A549 (cell line): ENCODE data around the gene PIGX. TPM values are rescaled to one million over a fixed set of nuclear protein-coding genes. Genes with fewer than 3 reads are reported as not detected.
"Not testable (repeated sequence)": the region's sequence is repeated elsewhere in the genome, so short reads cannot be mapped to it uniquely, and the experiment has no call there.

Experiments
- ATAC-seq, 2 experiments: fragments of 200-7000 bp in 1 of 2; fragments of >200 bp in 1 of 2; cut with Nextera tagmentation in 1 of 2; cut with Tn5 transposase in 1 of 2; 3 replicates each; pipeline versions ENCODE4 v1.8.0 to v1.9.1; 2018 to 2020; ENCODE audit warnings: mild to moderate bottlenecking in 1 of 2, moderate library complexity in 1 of 2
- CTCF ChIA-PET: fragments of 300-600 bp; sonication (Branson Sonifier 250); formaldehyde crosslinking; extraction: SDS; loops from one replicate; lab custom pipeline; 2021; ENCODE audit warnings: antibody characterized with exemption, inconsistent platforms; lab: Yijun Ruan, JAX
- POLR2A ChIA-PET: fragments of 350-600 bp; formaldehyde crosslinking; extraction: SDS; loops from one replicate; lab custom pipeline; 2021; ENCODE audit warnings: antibody characterized with exemption, inconsistent platforms; lab: Yijun Ruan, JAX
- DNase-seq, 2 experiments: peaks; one replicate each; pipeline versions ENCODE4 v3.0.0 to v3.0.0-alpha.2; 2011 to 2016; ENCODE audit warnings: low read depth in 1 of 2, low spot score in 1 of 2
- FAIRE-seq: peaks from 2 replicates; lab custom pipeline; 2011; peaks lifted over from hg19 to GRCh38; lab: Jason Lieb, UNC
- H3K27ac ChIP-seq, 2 experiments: fragments of >200 bp; sonication (Bioruptor Twin); formaldehyde crosslinking; 3 replicates each; pipeline ENCODE4 v1.5.1; 2016 to 2017
- H3K4me1 ChIP-seq: fragments of >200 bp; sonication (Bioruptor Twin); formaldehyde crosslinking; 3 replicates; pipeline ENCODE4 v1.6.1; 2016
- H3K4me2 ChIP-seq: fragments of >200 bp; sonication (Bioruptor Twin); formaldehyde crosslinking; 3 replicates; pipeline ENCODE4 v1.6.1; 2016
- H3K4me3 ChIP-seq: fragments of >200 bp; sonication (Bioruptor Twin); formaldehyde crosslinking; 3 replicates; pipeline ENCODE4 v1.5.1; 2016
- H3K9me3 ChIP-seq: fragments of >200 bp; sonication (Bioruptor Twin); formaldehyde crosslinking; 3 replicates; pipeline ENCODE4 v1.6.1; 2016
- GATA3 ChIP-seq: IDR thresholded peaks from 2 replicates; pipeline ENCODE4 v1.6.1; 2012; ENCODE audit warnings: borderline replicate concordance
- HEYL ChIP-seq: fragments of 250-450 bp; sonication (Bioruptor Pico); IDR thresholded peaks from 2 replicates; pipeline ENCODE4 v1.8.0; 2021; ENCODE audit warnings: mild to moderate bottlenecking, moderate library complexity
- HOXB13 ChIP-seq: fragments of 250-450 bp; sonication (Bioruptor Pico); IDR thresholded peaks from 2 replicates; pipeline ENCODE4 v1.5.0; 2020; ENCODE audit warnings: low read depth, mild to moderate bottlenecking, moderate library complexity
- KDM1A ChIP-seq: fragments of 200-600 bp; sonication (generic); IDR thresholded peaks from 2 replicates; pipeline ENCODE4 v1.6.1; 2016; ENCODE audit warnings: low read depth, mild to moderate bottlenecking
- KDM5A ChIP-seq: fragments of 200-600 bp; sonication (generic); IDR thresholded peaks from 2 replicates; pipeline ENCODE4 v1.6.1; 2016; ENCODE audit warnings: antibody characterized with exemption, mild to moderate bottlenecking
- MAFK ChIP-seq: fragments of 450-650 bp; IDR thresholded peaks from 2 replicates; pipeline ENCODE4 v1.6.1; 2014; ENCODE audit not compliant: partially characterized antibody
- NFE2L2 ChIP-seq: fragments of 150-350 bp; conservative IDR thresholded peaks from 2 replicates; pipeline ENCODE4 v1.6.1; 2014; ENCODE audit warnings: low read length
- NR3C1 ChIP-seq: fragments of >200 bp; sonication (Bioruptor Twin); formaldehyde crosslinking; IDR thresholded peaks from 3 replicates; pipeline ENCODE4 v1.6.1; 2017
- PHF8 ChIP-seq: fragments of 200-600 bp; sonication (generic); IDR thresholded peaks from 2 replicates; pipeline ENCODE4 v1.6.1; 2016; ENCODE audit warnings: low read depth, mild to moderate bottlenecking, antibody characterized with exemption, moderate library complexity, borderline replicate concordance
- POLR2AphosphoS2 ChIP-seq: conservative IDR thresholded peaks from 2 replicates; pipeline ENCODE4 v1.6.1; 2012; ENCODE audit warnings: low read length, improper control_type of control experiment, inconsistent platforms
- RAD21 ChIP-seq, 2 experiments: fragments of >200 bp in 1 of 2; sonication (Bioruptor Twin) in 1 of 2; formaldehyde crosslinking in 1 of 2; IDR thresholded peaks in 1 of 2; conservative IDR thresholded peaks in 1 of 2; 2 replicates in 1 of 2; 3 replicates in 1 of 2; pipeline ENCODE4 v1.6.1; 2012 to 2018; ENCODE audit warnings: inconsistent platforms in 1 of 2
- RARB ChIP-seq: fragments of 250-450 bp; sonication (Bioruptor Pico); IDR thresholded peaks from 2 replicates; pipeline ENCODE4 v1.8.0; 2021; ENCODE audit warnings: mild to moderate bottlenecking, moderate library complexity
- RFX5 ChIP-seq: fragments of 450-650 bp; IDR thresholded peaks from 2 replicates; pipeline ENCODE4 v1.7.1; 2014; ENCODE audit warnings: antibody characterized with exemption, mild to moderate bottlenecking, moderate library complexity
- SMC3 ChIP-seq: fragments of >200 bp; sonication (Bioruptor Twin); formaldehyde crosslinking; IDR thresholded peaks from 3 replicates; pipeline ENCODE4 v1.6.1; 2018; ENCODE audit warnings: inconsistent platforms
- WGBS: methylation state at CpG from one replicate; pipeline ENCODE4 v1.1.6; 2017; ENCODE audit errors: missing lambda C conversion rate; 5-methylcytosine and 5-hydroxymethylcytosine counted together
- polyA plus RNA-seq, 4 experiments: library from polyadenylated mRNA; depleted of rRNA in 3 of 4; stranded (reverse); fragments of >200 nt; fragmentation: RNase III in 1 of 4; extraction: RNeasy Plus Mini Kit Qiagen cat#74134 plus additional on column Dnase treatment in 1 of 4; gene quantifications; 2 replicates in 3 of 4; 3 replicates in 1 of 4; pipeline ENCODE4 v1.2.3, GENCODE V29; 2011 to 2017
- TF ChIP-seq, protein P1 (sequence below): fragments of 150-350 bp; IDR thresholded peaks from 2 replicates; pipeline ENCODE4 v1.6.1; 2014; ENCODE audit warnings: low read depth, mild to moderate bottlenecking, low read length
- TF ChIP-seq, protein P2 (sequence below): IDR thresholded peaks from 2 replicates; pipeline ENCODE4 v1.6.1; 2012

The PIGX gene
- polyA plus RNA-seq, 2 of the 4 experiments (the other 2 are of a cell fraction): 22.3 to 45.2 TPM

DNA sequence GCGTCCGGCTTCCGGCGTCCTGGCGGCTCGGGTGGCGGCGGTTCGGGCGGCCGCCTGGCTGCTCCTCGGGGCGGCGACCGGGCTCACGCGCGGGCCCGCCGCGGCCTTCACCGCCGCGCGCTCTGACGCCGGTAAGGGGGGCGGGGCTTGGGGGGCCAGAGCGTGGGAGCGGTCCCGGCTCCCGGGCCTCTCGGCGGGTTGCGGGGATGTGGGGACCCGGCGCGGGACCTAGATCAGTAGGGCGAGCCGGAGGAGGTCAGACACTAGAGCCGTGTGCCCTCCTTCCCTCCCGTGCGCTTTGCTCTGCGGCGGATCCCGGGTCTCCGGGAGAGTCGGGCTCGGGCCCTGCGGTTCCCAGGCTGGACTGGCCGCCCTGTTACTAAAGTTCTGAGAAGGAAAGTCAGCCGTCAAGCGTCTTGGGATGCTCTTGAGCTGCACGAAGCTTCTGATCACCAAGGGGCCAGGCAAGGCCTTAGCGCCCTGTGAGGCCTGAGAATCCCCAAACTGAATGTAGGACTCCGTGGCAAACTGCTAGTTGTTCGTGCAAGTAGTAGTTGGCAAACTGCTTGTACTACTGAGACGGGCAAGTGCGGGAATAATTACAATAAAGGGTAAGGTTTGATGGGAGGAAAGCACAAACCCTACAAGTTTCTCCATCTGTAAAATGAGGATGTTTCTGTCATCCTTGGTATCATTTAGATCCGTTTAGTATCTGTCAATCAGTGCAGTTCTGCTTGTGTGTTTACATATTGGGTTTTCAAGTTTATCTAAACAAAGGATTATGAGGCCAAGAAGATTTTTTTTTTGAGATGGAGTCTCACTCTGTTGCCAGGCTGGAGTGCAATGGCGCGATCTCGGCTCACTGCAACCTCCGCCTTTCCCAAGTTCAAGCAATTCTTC is 587 bp downstream of the PIGX start:
- POLR2A ChIA-PET: interaction anchor here (1.0 to 1.4 kb wide), 4 partner anchors 22 to 229 kb away, joined by 4 to 10 read pairs (median 8); partner anchors contain the start of genes NCBP2, PAK2 and SENP5
- Histone ChIP-seq H3K9me3 (no peaks in the 10 kb centered on the region), H3K4me2 (peak overlapping the region; percentile 93), H3K4me1 (peaks cover 19% of the 10 kb centered on the region), H3K27ac (peak overlapping the region; percentile 95 to 99), H3K4me3 (peak overlapping the region; percentile 93)
- WGBS: 37% methylated on average over 10 of the region's 64 CpGs
- peak; percentile 74 for ATAC-seq
- no peak for TF ChIP-seq KDM5A
- peak; percentile 46; the same call in 1 of the 2 replicates for TF ChIP-seq PHF8
- no peak for TF ChIP-seq NFE2L2
- TF ChIP-seq GATA3: no peak
- peak; percentile 24 to 44 for DNase-seq
- CTCF ChIA-PET: interaction anchor here (0.9 kb wide), 1 partner anchor 27 kb away, joined by 3 read pairs; no protein-coding TSS in a partner anchor
- no peak for FAIRE-seq

- ATAC-seq, H3K4me3 ChIP-seq, DNase-seq, POLR2A ChIA-PET, CTCF ChIA-PET, H3K4me2 ChIP-seq, FAIRE-seq, H3K27ac ChIP-seq: not testable (repeated sequence)
- Histone ChIP-seq H3K9me3 (peaks cover 13% of the 10 kb centered on the region; the same call in 2 of the 3 replicates), H3K4me1 (peaks cover 16% of the 10 kb centered on the region)
- WGBS: 86% methylated on average over 3 of the region's 3 CpGs
Observed at GRCh38 chr3:196717162-196717561, 5.0 kb downstream of the PIGX start.

DNA sequence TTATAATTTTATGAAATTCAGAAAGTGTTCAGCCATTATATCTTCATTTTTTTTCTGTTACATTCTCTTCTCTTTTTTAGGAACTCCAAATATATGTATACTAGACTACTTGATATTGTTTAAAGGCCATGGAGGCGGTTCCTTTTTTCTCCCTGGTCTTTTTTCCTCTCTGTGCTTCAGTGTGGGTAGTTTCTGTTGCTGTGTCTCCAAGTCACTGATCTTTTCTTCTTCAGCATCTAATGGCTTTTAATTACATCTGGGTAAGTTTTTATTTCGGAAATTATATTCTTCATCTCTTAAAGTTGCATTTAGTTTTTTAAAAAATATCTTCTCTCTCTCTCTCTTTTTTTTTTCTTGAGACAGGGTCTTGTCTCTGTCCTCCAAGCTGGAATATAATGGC is 8.9 kb downstream of the PIGX start:
- Histone ChIP-seq H3K4me1 (no peaks in the 10 kb centered on the region), H3K9me3 (peaks cover 13% of the 10 kb centered on the region; the same call in 2 of the 3 replicates), H3K4me3 (no peak overlapping the region), H3K4me2 (no peak overlapping the region), H3K27ac (no peak overlapping the region)
- CTCF ChIA-PET: no interaction called here
- DNase-seq (no peak), ATAC-seq (no peak), FAIRE-seq (no peak)
- POLR2A ChIA-PET: no interaction called here
- WGBS: 100% methylated on average over 2 of the region's 2 CpGs
- TF ChIP-seq KDM5A (no peak), RAD21 (conservative IDR thresholded peaks at IDR 0.05 in 1 of 2, IDR thresholded peaks at IDR 0.05 in 1 of 2) (no peak), MAFK (no peak), POLR2AphosphoS2 (no peak), RARB (CRISPR knock-in tag) (no peak), KDM1A (no peak), NR3C1 (no peak), RFX5 (no peak), HOXB13 (CRISPR knock-in tag) (no peak), HEYL (CRISPR knock-in tag) (no peak), SMC3 (no peak)
- TF ChIP-seq, protein P1, sequence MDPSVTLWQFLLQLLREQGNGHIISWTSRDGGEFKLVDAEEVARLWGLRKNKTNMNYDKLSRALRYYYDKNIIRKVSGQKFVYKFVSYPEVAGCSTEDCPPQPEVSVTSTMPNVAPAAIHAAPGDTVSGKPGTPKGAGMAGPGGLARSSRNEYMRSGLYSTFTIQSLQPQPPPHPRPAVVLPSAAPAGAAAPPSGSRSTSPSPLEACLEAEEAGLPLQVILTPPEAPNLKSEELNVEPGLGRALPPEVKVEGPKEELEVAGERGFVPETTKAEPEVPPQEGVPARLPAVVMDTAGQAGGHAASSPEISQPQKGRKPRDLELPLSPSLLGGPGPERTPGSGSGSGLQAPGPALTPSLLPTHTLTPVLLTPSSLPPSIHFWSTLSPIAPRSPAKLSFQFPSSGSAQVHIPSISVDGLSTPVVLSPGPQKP: no peak
- TF ChIP-seq, protein P2, sequence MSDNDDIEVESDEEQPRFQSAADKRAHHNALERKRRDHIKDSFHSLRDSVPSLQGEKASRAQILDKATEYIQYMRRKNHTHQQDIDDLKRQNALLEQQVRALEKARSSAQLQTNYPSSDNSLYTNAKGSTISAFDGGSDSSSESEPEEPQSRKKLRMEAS: no peak
- TF ChIP-seq, all 56 proteins: peak for 0
